H1 (cell line): ENCODE results near the gene SLC30A3. TPM values are rescaled to one million over a fixed set of nuclear protein-coding genes. Genes with fewer than 3 reads are reported as not detected.
A peak's percentile ranks its signal among the peaks of the same experiment; 100 is the strongest.

ENCODE experiments used
- CTCF ChIA-PET: fragments of 300-600 bp; sonication (Branson Sonifier 250); formaldehyde crosslinking; loops from one replicate; lab custom pipeline; 2021; ENCODE audit not compliant: partially characterized antibody; lab: Charles Lee
- POLR2A ChIA-PET: fragments of 300-600 bp; sonication (Branson Sonifier 250); formaldehyde crosslinking; loops from one replicate; lab custom pipeline; 2021; ENCODE audit warnings: inconsistent platforms; ENCODE audit not compliant: partially characterized antibody; lab: Charles Lee
- DNase-seq, 2 experiments: peaks; one replicate each; pipeline versions ENCODE4 v3.0.0 to v3.0.0-alpha.2; 2010 to 2022; ENCODE audit warnings: low spot score in 2 of 2, low read depth in 1 of 2, mixed read lengths in 1 of 2
- FAIRE-seq: peaks from 2 replicates; lab custom pipeline; 2011; peaks lifted over from hg19 to GRCh38; lab: Jason Lieb, UNC
- H2AFZ ChIP-seq: 2 replicates; pipeline ENCODE4 v1.8.1; 2012; ENCODE audit warnings: low read length, inconsistent platforms
- H2AK5ac ChIP-seq: 2 replicates; pipeline ENCODE4 v1.6.1; 2013; ENCODE audit warnings: low read depth, low read length
- H2BK120ac ChIP-seq: replicated peaks from 2 replicates; pipeline ENCODE3; 2013; ENCODE audit warnings: low read depth, low read length, inconsistent platforms
- H2BK12ac ChIP-seq: 2 replicates; pipeline ENCODE4 v1.6.1; 2013; ENCODE audit warnings: low read depth, low read length
- H2BK15ac ChIP-seq: 2 replicates; pipeline ENCODE4 v1.6.1; 2013; ENCODE audit warnings: low read length
- H2BK20ac ChIP-seq: 2 replicates; pipeline ENCODE4 v1.6.1; 2013; ENCODE audit warnings: low read length
- H2BK5ac ChIP-seq: 2 replicates; pipeline ENCODE4 v1.6.1; 2013; ENCODE audit warnings: low read depth, low read length
- H3K14ac ChIP-seq: 2 replicates; pipeline ENCODE4 v1.6.1; 2013; ENCODE audit warnings: inconsistent platforms; ENCODE audit not compliant: insufficient read length
- H3K18ac ChIP-seq: 2 replicates; pipeline ENCODE4 v1.6.1; 2013; ENCODE audit warnings: low read length; ENCODE audit errors: extremely low read depth
- H3K23ac ChIP-seq: 2 replicates; pipeline ENCODE4 v1.6.1; 2013; ENCODE audit warnings: inconsistent platforms; ENCODE audit not compliant: insufficient read length
- H3K23me2 ChIP-seq: 2 replicates; pipeline ENCODE4 v1.6.1; 2013; ENCODE audit warnings: low read depth, low read length
- H3K27ac ChIP-seq: 2 replicates; pipeline ENCODE4 v1.6.1; 2011; ENCODE audit warnings: low read depth, low read length, inconsistent platforms
- H3K27me3 ChIP-seq, 4 experiments: replicated peaks in 1 of 4; 1 replicate in 1 of 4; 2 replicates in 3 of 4; pipeline versions ENCODE4 v1.6.1 to v1.8.1; 2011 to 2013; ENCODE audit warnings: low read length in 3 of 4, mild to moderate bottlenecking in 3 of 4, inconsistent platforms in 2 of 4, mixed read lengths in 2 of 4, moderate library complexity in 1 of 4; ENCODE audit not compliant: control insufficient read depth in 3 of 4, insufficient read depth in 3 of 4; ENCODE audit errors: extremely low read depth in 1 of 4
- H3K36me3 ChIP-seq, 4 experiments: 2 replicates each; pipeline versions ENCODE4 v1.6.1 to v1.8.1; 2011 to 2013; ENCODE audit warnings: mild to moderate bottlenecking in 4 of 4, low read length in 3 of 4, moderate library complexity in 2 of 4, control low read depth in 1 of 4, inconsistent platforms in 1 of 4; ENCODE audit not compliant: insufficient read depth in 4 of 4, control insufficient read depth in 2 of 4
- H3K4ac ChIP-seq: replicated peaks from 2 replicates; pipeline ENCODE3; 2013; ENCODE audit warnings: low read length, low read depth, mixed read lengths, inconsistent platforms; ENCODE audit not compliant: insufficient read length
- H3K4me1 ChIP-seq, 4 experiments: replicated peaks in 1 of 4; 1 replicate in 1 of 4; 2 replicates in 3 of 4; pipeline versions ENCODE4 v1.6.1 to v1.8.1; 2011 to 2013; ENCODE audit warnings: low read length in 3 of 4, inconsistent platforms in 2 of 4, mixed read lengths in 1 of 4; ENCODE audit not compliant: insufficient read depth in 4 of 4, control insufficient read depth in 3 of 4
- H3K4me2 ChIP-seq, 2 experiments: 2 replicates each; pipeline versions ENCODE4 v1.6.1 to v1.8.1; 2011 to 2013; ENCODE audit warnings: low read depth in 2 of 2, low read length in 2 of 2, control low read depth in 1 of 2, inconsistent platforms in 1 of 2, mild to moderate bottlenecking in 1 of 2; ENCODE audit not compliant: insufficient read depth in 1 of 2
- H3K4me3 ChIP-seq, 4 experiments: fragments of 200-600, 300-600 bp in 1 of 4; sonication (generic), shearing (Covaris generic), sonication (Bioruptor Twin) in 1 of 4; 2 replicates each; pipeline versions ENCODE4 v1.5.1 to v1.8.1; 2011 to 2016; ENCODE audit warnings: low read length in 4 of 4, low read depth in 3 of 4, control low read depth in 2 of 4, inconsistent platforms in 2 of 4, mild to moderate bottlenecking in 2 of 4, mixed read lengths in 1 of 4, moderate library complexity in 1 of 4; ENCODE audit not compliant: insufficient read depth in 2 of 4; ENCODE audit errors: extremely low read depth in 1 of 4
- H3K56ac ChIP-seq: replicated peaks from 2 replicates; pipeline ENCODE3; 2013; ENCODE audit warnings: low read depth, mild to moderate bottlenecking, mixed read lengths, low read length, inconsistent platforms; ENCODE audit not compliant: insufficient read length
- H3K79me1 ChIP-seq: 2 replicates; pipeline ENCODE4 v1.6.1; 2013; ENCODE audit warnings: low read depth, low read length, control low read depth
- H3K79me2 ChIP-seq, 2 experiments: 2 replicates each; pipeline versions ENCODE4 v1.6.1 to v1.8.1; 2012 to 2013; ENCODE audit warnings: low read length in 2 of 2, mild to moderate bottlenecking in 2 of 2, inconsistent platforms in 1 of 2; ENCODE audit not compliant: insufficient read depth in 2 of 2, control insufficient read depth in 1 of 2
- H3K9ac ChIP-seq, 4 experiments: replicated peaks in 1 of 4; 1 replicate in 1 of 4; 2 replicates in 3 of 4; pipeline versions ENCODE4 v1.6.1 to v1.8.1; 2011 to 2013; ENCODE audit warnings: low read depth in 3 of 4, low read length in 3 of 4, control low read depth in 2 of 4, mild to moderate bottlenecking in 2 of 4, moderate library complexity in 2 of 4, inconsistent platforms in 1 of 4; ENCODE audit errors: extremely low read depth in 1 of 4
- H3K9me3 ChIP-seq, 2 experiments: 2 replicates each; pipeline versions ENCODE4 v1.6.1 to v1.8.1; 2012 to 2013; ENCODE audit warnings: mild to moderate bottlenecking in 2 of 2, moderate library complexity in 2 of 2, control low read depth in 1 of 2, inconsistent platforms in 1 of 2, low read depth in 1 of 2, low read length in 1 of 2, mixed read lengths in 1 of 2; ENCODE audit not compliant: insufficient read depth in 2 of 2
- H4K20me1 ChIP-seq, 2 experiments: replicated peaks in 1 of 2; 2 replicates each; pipeline versions ENCODE3 to v1.8.1; 2011 to 2013; ENCODE audit warnings: inconsistent platforms in 2 of 2, low read length in 2 of 2, mild to moderate bottlenecking in 1 of 2; ENCODE audit not compliant: insufficient read depth in 2 of 2, control insufficient read depth in 1 of 2
- H4K5ac ChIP-seq: 2 replicates; pipeline ENCODE4 v1.6.1; 2013; ENCODE audit warnings: low read length, low read depth, mixed read lengths, inconsistent platforms; ENCODE audit not compliant: insufficient read length
- H4K8ac ChIP-seq: 2 replicates; pipeline ENCODE4 v1.8.0; 2013; ENCODE audit warnings: mild to moderate bottlenecking, moderate library complexity, low read length, inconsistent platforms; ENCODE audit not compliant: insufficient read depth; ENCODE audit errors: extremely low read depth
- H4K91ac ChIP-seq: replicated peaks from 2 replicates; pipeline ENCODE3; 2013; ENCODE audit warnings: low read length, mixed read lengths, inconsistent platforms; ENCODE audit not compliant: insufficient read length
- BACH1 ChIP-seq: IDR thresholded peaks from 2 replicates; pipeline ENCODE4 v1.6.1; 2012; ENCODE audit warnings: low read length, improper control_type of control experiment
- BCL11A ChIP-seq, 2 experiments: IDR thresholded peaks; one replicate each; pipeline ENCODE4 v1.6.1; 2011; ENCODE audit warnings: low read depth in 2 of 2, low read length in 2 of 2, mild to moderate bottlenecking in 2 of 2
- BRCA1 ChIP-seq: IDR thresholded peaks from 2 replicates; pipeline ENCODE4 v1.6.1; 2012; ENCODE audit warnings: low read depth, low read length, improper control_type of control experiment
- CBX5 ChIP-seq: fragments of 300-800, 300-1000 bp; sonication (generic); IDR thresholded peaks from 2 replicates; pipeline ENCODE4 v1.7.1; 2016; ENCODE audit warnings: antibody characterized with exemption, low read length, low read depth
- CEBPB ChIP-seq: IDR thresholded peaks from 2 replicates; pipeline ENCODE4 v1.6.1; 2012; ENCODE audit warnings: low read depth, low read length
- E2F6 ChIP-seq: IDR thresholded peaks from 2 replicates; pipeline ENCODE4 v1.6.1; 2012; ENCODE audit warnings: inconsistent platforms
- POLR2AphosphoS5 ChIP-seq: IDR thresholded peaks from 2 replicates; pipeline ENCODE4 v1.6.1; 2011; ENCODE audit warnings: low read depth, low read length
- RBBP5 ChIP-seq: IDR thresholded peaks from 2 replicates; pipeline ENCODE4 v1.7.1; 2012; ENCODE audit warnings: low read depth, mild to moderate bottlenecking, inconsistent platforms, low read length, moderate library complexity, borderline replicate concordance
- TBP ChIP-seq: IDR thresholded peaks from 2 replicates; pipeline ENCODE4 v1.6.1; 2011; ENCODE audit warnings: low read depth, low read length, improper control_type of control experiment
- YY1 ChIP-seq: IDR thresholded peaks from 2 replicates; pipeline ENCODE4 v1.6.1; 2011; ENCODE audit warnings: low read depth, mild to moderate bottlenecking, low read length
- WGBS, 2 experiments: shearing (Covaris generic) in 1 of 2; methylation state at CpG; one replicate each; pipeline versions ENCODE4 v1.1.6 to v1.1.7; 2013 to 2015; ENCODE audit warnings: low lambda C conversion rate in 2 of 2, mixed read lengths in 2 of 2, inconsistent platforms in 1 of 2, low coverage in 1 of 2, missing lambda C conversion rate in 1 of 2; ENCODE audit not compliant: insufficient replicate concordance in 2 of 2, insufficient coverage in 1 of 2, insufficient read length in 1 of 2; ENCODE audit errors: extremely low coverage in 1 of 2, missing lambda C conversion rate in 1 of 2; 5-methylcytosine and 5-hydroxymethylcytosine counted together
- polyA plus RNA-seq, 7 experiments: library from polyadenylated mRNA; depleted of rRNA in 3 of 7; stranded (reverse) in 5 of 7; unstranded in 2 of 7; fragments of >200 nt in 5 of 7; fragments of 200-250 nt in 2 of 7; gene quantifications; 1 replicate in 5 of 7; 2 replicates in 1 of 7; 4 replicates in 1 of 7; pipeline versions ENCODE4 v1.2.1 to v1.2.3, GENCODE V29; 2011 to 2013; ENCODE audit warnings: missing spikeins in 2 of 7, mixed read lengths in 2 of 7
- total RNA-seq: library from RNA; stranded (reverse); fragmentation: NEBNext Ultra II Directional; extraction: Animal tissue kit (Norgen Biotek cat#: 25700); gene quantifications from 2 replicates; pipeline ENCODE4 v1.2.1, GENCODE V29; 2021

The SLC30A3 gene
- total and polyA plus RNA-seq, 2 of the 8 experiments (the other 6 are each of a cell fraction or from before 2014, with no cell fraction given) = 15.2 to 30.7 TPM

- Histone ChIP-seq H4K5ac (no peak overlapping the region), H2BK120ac (no peak overlapping the region), H3K79me1 (no peaks in the 10 kb centered on the region), H3K4ac (no peak overlapping the region), H3K14ac (no peak overlapping the region), H2AK5ac (no peak overlapping the region), H3K23me2 (peaks cover 3% of the 10 kb centered on the region), H3K23ac (no peak overlapping the region), H3K36me3 (no peaks in the 10 kb centered on the region), H3K9me3 (no peaks in the 10 kb centered on the region), H3K27ac (no peak overlapping the region), H2BK12ac (no peak overlapping the region), H3K27me3 (peaks cover 0 to 4% (median 0%) of the 10 kb centered on the region in 4 experiments; a peak in 1 of 7 replicates), H3K79me2 (no peaks in the 10 kb centered on the region), H2AFZ (no peak overlapping the region), H2BK5ac (no peak overlapping the region), H3K18ac (no peak overlapping the region), H2BK20ac (no peak overlapping the region), H3K9ac (no peak overlapping the region), H4K91ac (no peak overlapping the region), H3K4me3 (no peak overlapping the region), H3K4me2 (no peak overlapping the region), H4K8ac (no peak overlapping the region), H4K20me1 (no peaks in the 10 kb centered on the region), H3K4me1 (peaks cover 4 to 18% (median 13%) of the 10 kb centered on the region in 4 experiments), H2BK15ac (0 out of 2 replicates have a peak overlapping the region, but pooled peaks have one; percentile 32), H3K56ac (no peak overlapping the region)
- no peak for TF ChIP-seq BCL11A (IDR thresholded peaks at IDR 0.05; ENCODE audit: low read depth in 2 of 2, low read length in 2 of 2)
- no peak for TF ChIP-seq RBBP5
- no peak for TF ChIP-seq CEBPB
- no peak for TF ChIP-seq CBX5
- no peak for TF ChIP-seq BACH1
- TF ChIP-seq BRCA1 = no peak
- TF ChIP-seq POLR2AphosphoS5 = no peak
- TF ChIP-seq E2F6 = no peak
- TF ChIP-seq TBP = no peak
- no peak for TF ChIP-seq YY1
- ChIA-PET CTCF (interaction anchor here (0.6 to 20.2 kb wide), 8 partner anchors 9 to 204 kb away, joined by 3 to 413 read pairs (median 4); partner anchors contain the start of gene SLC30A3), POLR2A (interaction anchor here (1.5 to 11.9 kb wide), 3 partner anchors 12 to 37 kb away, joined by 4 to 149 read pairs (median 5); partner anchors contain the start of gene UCN)
- DNase-seq = no peak
- no peak for FAIRE-seq
- 95% methylated on average over 1 of the region's 1 CpG; no CpG with 5 or more reads in 1 of the 2 experiments for WGBS, 2 experiments
Measured at GRCh38 chr2:27284996-27285395, 22.1 kb upstream of the SLC30A3 start.
